Right lobe of liver (tissue), 4 donors: Measurements from ENCODE around the gene GLYATL1B.
"Not testable (repeated sequence)": the region's sequence is repeated elsewhere in the genome, so short reads cannot be mapped to it uniquely, and the experiment has no call there.

Experiments used
- CTCF ChIP-seq, 4 donors: fragments of 200-600 bp in 3 of 4; fragments of 450-650 bp in 1 of 4; IDR thresholded peaks; one replicate each; pipeline versions ENCODE4 v1.5.1 to v1.8.0; 2016 to 2022; ENCODE audit warnings: antibody characterized with exemption in 4 of 4, mild to moderate bottlenecking in 2 of 4
- POLR2A ChIP-seq: fragments of 450-650 bp; IDR thresholded peaks from one replicate; pipeline ENCODE4 v1.6.1; 2017; ENCODE audit warnings: antibody characterized with exemption, mild to moderate bottlenecking
- donor health status: DM: no; HTN: no; CAD: no.
- donor health status: DM: no; HTN: no; CAD: no.
- donor health status: DM: no; HTN: yes; CAD: no.

GRCh38 chr11:59093576-59093975 is 7.5 kb downstream of the GLYATL1B start:
- TF ChIP-seq CTCF (IDR thresholded peaks at IDR 0.05); POLR2A: not testable (repeated sequence)
